T-cell (primary cell): ENCODE data around the gene PITPNC1. TPM values are rescaled to one million over a fixed set of nuclear protein-coding genes. Genes with fewer than 3 reads are reported as not detected.

Source experiments
- ATAC-seq, 4 experiments: fragments of 200-7000 bp in 3 of 4; fragments of 150-1000 bp in 1 of 4; cut with Tn5 transposase; replicated peaks in 1 of 4; 1 replicate in 3 of 4; 2 replicates in 1 of 4; pipeline ENCODE4 v1.10.0; 2021; ENCODE audit warnings: moderate library complexity in 3 of 4, mild to moderate bottlenecking in 2 of 4, moderate number of reproducible peaks in 1 of 4
- CTCF ChIA-PET, 2 donors: fragments of 300-600 bp; sonication (Branson Sonifier 250); formaldehyde crosslinking; loops; one replicate each; lab custom pipeline; 2022; ENCODE audit warnings: antibody characterized with exemption in 2 of 2; lab: Charles Lee
- POLR2A ChIA-PET, 2 donors: fragments of 300-600 bp; sonication (Branson Sonifier 250); formaldehyde crosslinking; loops; one replicate each; lab custom pipeline; 2022; ENCODE audit warnings: antibody characterized with exemption in 2 of 2; lab: Charles Lee
- DNase-seq, 35 experiments: peaks; one replicate each; pipeline versions ENCODE4 v3.0.0 to v3.0.0-alpha.2; 2013 to 2023
- H3K27ac ChIP-seq: one replicate; pipeline ENCODE4 v1.5.1; 2013; ENCODE audit warnings: low read length
- H3K27me3 ChIP-seq, 2 experiments: replicated peaks in 1 of 2; 1 replicate in 1 of 2; 2 replicates in 1 of 2; pipeline versions ENCODE4 v1.6.1 to v1.7.0; 2013; ENCODE audit warnings: low read length in 1 of 2, mixed read lengths in 1 of 2; ENCODE audit not compliant: control insufficient read depth in 2 of 2, insufficient read depth in 2 of 2; ENCODE audit errors: extremely low read depth in 1 of 2
- H3K36me3 ChIP-seq, 2 donors: 1 replicate in 1 of 2; 2 replicates in 1 of 2; pipeline versions ENCODE4 v1.6.1 to v1.7.0; 2013; ENCODE audit warnings: low read length in 1 of 2; ENCODE audit not compliant: control insufficient read depth in 2 of 2, insufficient read depth in 1 of 2; ENCODE audit errors: extremely low read depth in 1 of 2
- H3K4me1 ChIP-seq, 2 experiments: 1 replicate in 1 of 2; 2 replicates in 1 of 2; pipeline versions ENCODE4 v1.6.1 to v1.7.0; 2013; ENCODE audit warnings: low read length in 2 of 2, mixed read lengths in 1 of 2; ENCODE audit not compliant: insufficient read depth in 2 of 2, control insufficient read depth in 1 of 2; ENCODE audit errors: extremely low read depth in 1 of 2
- H3K4me3 ChIP-seq, 2 donors: 1 replicate in 1 of 2; 2 replicates in 1 of 2; pipeline versions ENCODE4 v1.5.1 to v1.7.0; 2013; ENCODE audit warnings: mild to moderate bottlenecking in 2 of 2, low read length in 1 of 2, moderate library complexity in 1 of 2; ENCODE audit not compliant: control insufficient read depth in 1 of 2; ENCODE audit errors: extremely low read depth in 1 of 2
- H3K9me3 ChIP-seq: 2 replicates; pipeline ENCODE4 v1.7.0; 2013
- H3K27ac Mint-ChIP-seq, 2 donors: one replicate each; pipeline ENCODE4 v1.8.0; 2020 to 2021; ENCODE audit warnings: mild to moderate bottlenecking in 2 of 2, mixed read lengths in 2 of 2
- H3K27me3 Mint-ChIP-seq, 2 donors: one replicate each; pipeline ENCODE4 v1.8.0; 2021 to 2022; ENCODE audit warnings: mixed read lengths in 2 of 2
- H3K36me3 Mint-ChIP-seq: one replicate; pipeline ENCODE4 v1.8.0; 2021; ENCODE audit warnings: mixed read lengths
- H3K4me1 Mint-ChIP-seq, 3 donors: one replicate each; pipeline ENCODE4 v1.8.0; 2020 to 2022; ENCODE audit warnings: mixed read lengths in 3 of 3, mild to moderate bottlenecking in 1 of 3
- H3K4me3 Mint-ChIP-seq, 3 donors: one replicate each; pipeline ENCODE4 v1.8.0; 2020 to 2022; ENCODE audit warnings: mild to moderate bottlenecking in 3 of 3, mixed read lengths in 3 of 3, moderate library complexity in 3 of 3
- H3K9me3 Mint-ChIP-seq, 3 donors: one replicate each; pipeline ENCODE4 v1.8.0; 2020 to 2022; ENCODE audit warnings: mixed read lengths in 3 of 3
- WGBS: methylation state at CpG from one replicate; pipeline ENCODE4 v1.1.5; 2013; ENCODE audit warnings: missing lambda C conversion rate; ENCODE audit not compliant: insufficient coverage; 5-methylcytosine and 5-hydroxymethylcytosine counted together
- total RNA-seq, 35 experiments: library from RNA in 6 of 35; stranded (reverse) in 6 of 35; fragments of 120-200 nt in 1 of 35; gene quantifications; one replicate each; pipeline versions ENCODE4 v1.2.1 to v1.2.4 and lab custom pipeline; 2013 to 2026

PITPNC1 gene
- total RNA-seq, 5 donors from 2014 or later (not counting 1 experiment from before 2014, with no cell fraction given): 82.6 to 132 (median 111) TPM

- Histone ChIP-seq H3K4me3 (no peak overlapping the region), H3K27ac (no peak overlapping the region), H3K36me3 (peaks cover 0 to 42% of the 10 kb centered on the region in 2 donors), H3K27me3 (no peaks in the 10 kb centered on the region), H3K9me3 (no peaks in the 10 kb centered on the region), H3K4me1 (peaks cover 18 to 28% of the 10 kb centered on the region in 2 experiments)
- Mint-ChIP-seq H3K4me3 (peak overlapping the region; percentile 28 to 34 (median 31)), H3K36me3 (peaks cover 31% of the 10 kb centered on the region), H3K27me3 (no peaks in the 10 kb centered on the region), H3K4me1 (peaks cover 54 to 58% (median 55%) of the 10 kb centered on the region in 3 donors), H3K9me3 (no peaks in the 10 kb centered on the region), H3K27ac (peak overlapping the region; percentile 39 to 77)
- ChIA-PET CTCF (interaction anchor here (0.6 to 3.1 kb wide), 8 partner anchors 10 to 956 kb away, joined by 3 to 27 read pairs (median 6); partner anchors contain the start of gene PITPNC1 (in 1 of the 2)), POLR2A (no interaction called here)
- peak in 1 of 35 experiments; percentile 26 for DNase-seq
- peak in 2 of 4 experiments; percentile 18 to 35 for ATAC-seq
- WGBS: 100% methylated on average over 1 of the region's 2 CpGs
Observed at GRCh38 chr17:67358612-67359011, 18.5 kb upstream of the PITPNC1 start.

GRCh38 chr17:67359960-67360791 is 16.9 kb upstream of the PITPNC1 start:
- POLR2A ChIA-PET: interaction anchor here in 1 of 2 donors (0.9 kb wide), 1 partner anchor 22 kb away, joined by 3 read pairs; no protein-coding TSS in a partner anchor
- peaks cover 22% of the 10 kb centered on the region for H3K36me3 Mint-ChIP-seq
- H3K36me3 ChIP-seq: peaks cover 0 to 27% of the 10 kb centered on the region in 2 donors

GRCh38 chr17:67360880-67361279 is 16.2 kb upstream of the PITPNC1 start:
- CTCF ChIA-PET: interaction anchor here (0.6 to 3.1 kb wide), 4 partner anchors 14 to 299 kb away, joined by 3 to 15 read pairs (median 4); no protein-coding TSS in a partner anchor
- no peaks in the 10 kb centered on the region for H3K27me3 ChIP-seq
- DNase-seq: no peak
- Mint-ChIP-seq H3K27me3 (no peaks in the 10 kb centered on the region), H3K4me1 (peaks cover 73 to 77% (median 74%) of the 10 kb centered on the region in 3 donors), H3K36me3 (peaks cover 15% of the 10 kb centered on the region), H3K9me3 (no peaks in the 10 kb centered on the region), H3K4me3 (peak overlapping the region in 2 of 3 donors; percentile 4 to 51), H3K27ac (peak overlapping the region; percentile 74 to 78)
- H3K4me3 ChIP-seq: no peak overlapping the region
- H3K36me3 ChIP-seq: peaks cover 0 to 23% of the 10 kb centered on the region in 2 donors
- no peak for ATAC-seq
- H3K27ac ChIP-seq: peak overlapping the region; percentile 40
- POLR2A ChIA-PET: no interaction called here
- no CpG with 5 or more reads among the region's 1 CpG for WGBS
- H3K9me3 ChIP-seq: no peaks in the 10 kb centered on the region
- H3K4me1 ChIP-seq: peaks cover 30 to 41% of the 10 kb centered on the region in 2 experiments

More at GRCh38 chr17:67359960-67360791, 16.9 kb upstream of the PITPNC1 start:
- Mint-ChIP-seq H3K4me1 (peaks cover 66 to 73% (median 68%) of the 10 kb centered on the region in 3 donors), H3K27me3 (no peaks in the 10 kb centered on the region), H3K4me3 (peak overlapping the region; percentile 37 to 51 (median 43)), H3K27ac (peak overlapping the region; percentile 74 to 78), H3K9me3 (no peaks in the 10 kb centered on the region)
- WGBS: 56% methylated on average over 4 of the region's 8 CpGs
- Histone ChIP-seq H3K27me3 (no peaks in the 10 kb centered on the region), H3K4me1 (peaks cover 24 to 38% of the 10 kb centered on the region in 2 experiments), H3K9me3 (no peaks in the 10 kb centered on the region), H3K4me3 (no peak overlapping the region), H3K27ac (peak overlapping the region; percentile 40)
- ATAC-seq: peak; percentile 86 to 99 (median 91)
- CTCF ChIA-PET: interaction anchor here (0.5 to 3.1 kb wide), 19 partner anchors 9 to 359 kb away, joined by 3 to 27 read pairs (median 4); partner anchors contain the start of gene PITPNC1 (in 1 of the 2)
- DNase-seq: peak in 33 of 35 experiments; percentile 33 to 79 (median 58)

GRCh38 chr17:67362173-67362572 is 14.9 kb upstream of the PITPNC1 start:
- H3K27me3 ChIP-seq: no peaks in the 10 kb centered on the region
- peaks cover 0 to 14% of the 10 kb centered on the region in 2 donors for H3K36me3 ChIP-seq
- H3K27ac ChIP-seq: no peak overlapping the region
- 54% methylated on average over 5 of the region's 9 CpGs for WGBS
- Mint-ChIP-seq H3K4me3 (peak overlapping the region in 2 of 3 donors; percentile 10 to 29), H3K27me3 (no peaks in the 10 kb centered on the region), H3K36me3 (peaks cover 12% of the 10 kb centered on the region), H3K9me3 (no peaks in the 10 kb centered on the region), H3K27ac (peak overlapping the region; percentile 60 to 71), H3K4me1 (peaks cover 77 to 82% (median 79%) of the 10 kb centered on the region in 3 donors)
- H3K4me3 ChIP-seq: no peak overlapping the region
- ChIA-PET CTCF (interaction anchor here (0.6 to 3.1 kb wide), 4 partner anchors 13 to 355 kb away, joined by 3 to 15 read pairs (median 5); partner anchors contain the start of gene NOL11 (in 1 of the 2)), POLR2A (no interaction called here)
- H3K9me3 ChIP-seq: no peaks in the 10 kb centered on the region
- DNase-seq: no peak
- no peak for ATAC-seq
- H3K4me1 ChIP-seq: peaks cover 33 to 41% of the 10 kb centered on the region in 2 experiments

GRCh38 chr17:67364847-67365737 is 12.0 kb upstream of the PITPNC1 start:
- ChIA-PET CTCF (interaction anchor here (0.5 to 4.5 kb wide), 7 partner anchors 8 to 798 kb away, joined by 3 to 30 read pairs (median 5); partner anchors contain the start of gene PITPNC1 (in 1 of the 2)), POLR2A (interaction anchor here (0.6 to 0.7 kb wide), 5 partner anchors 108 to 374 kb away, joined by 3 to 9 read pairs (median 6); no protein-coding TSS in a partner anchor)
- Histone ChIP-seq H3K4me1 (peaks cover 23 to 27% of the 10 kb centered on the region in 2 experiments), H3K27ac (peak overlapping the region; percentile 94), H3K9me3 (no peaks in the 10 kb centered on the region), H3K27me3 (no peaks in the 10 kb centered on the region), H3K36me3 (peaks cover 0 to 12% of the 10 kb centered on the region in 2 donors), H3K4me3 (peak overlapping the region; percentile 94 to 97)
- Mint-ChIP-seq H3K27ac (peak overlapping the region; percentile 95 to 96), H3K4me3 (peak overlapping the region; percentile 87 to 96 (median 92)), H3K36me3 (peaks cover 9% of the 10 kb centered on the region), H3K9me3 (no peaks in the 10 kb centered on the region), H3K4me1 (peaks cover 59 to 62% (median 60%) of the 10 kb centered on the region in 3 donors), H3K27me3 (no peaks in the 10 kb centered on the region)
- WGBS: 32% methylated on average over 9 of the region's 26 CpGs
- DNase-seq (no peak), ATAC-seq (no peak)
